Endothelial cell of umbilical vein (primary cell): ENCODE results near the gene TTC1. TPM values are rescaled to one million over a fixed set of nuclear protein-coding genes. Genes with fewer than 3 reads are reported as not detected.

Experiments used
- BruUV-seq: library from RNA; stranded (reverse); fragments of 400-500 nt; replicated peaks from 2 replicates; lab custom pipeline; 2021; lab: Mats Ljungman, UMichigan
- CTCF ChIA-PET: fragments of 300-600, 350-600 bp; sonication (Branson Sonifier 250); formaldehyde crosslinking; loops from one replicate; lab custom pipeline; 2021; ENCODE audit warnings: antibody characterized with exemption, inconsistent platforms; lab: Charles Lee
- POLR2A ChIA-PET: fragments of 300-600, 350-600 bp; sonication (Branson Sonifier 250); formaldehyde crosslinking; loops from one replicate; lab custom pipeline; 2021; ENCODE audit warnings: antibody characterized with exemption, inconsistent platforms; lab: Charles Lee
- DNase-seq: peaks from one replicate; pipeline ENCODE4 v3.0.0-alpha.2; 2011; ENCODE audit warnings: low read depth, low spot score
- FAIRE-seq: peaks from 2 replicates; lab custom pipeline; 2011; peaks lifted over from hg19 to GRCh38; lab: Jason Lieb, UNC
- H2AFZ ChIP-seq: 2 replicates; pipeline ENCODE4 v1.6.0; 2012; ENCODE audit warnings: low read depth, low read length, control low read depth, inconsistent platforms
- H3K27ac ChIP-seq: 2 replicates; pipeline ENCODE4 v1.5.1; 2011; ENCODE audit warnings: low read depth, mild to moderate bottlenecking, control low read depth, low read length, moderate library complexity; ENCODE audit not compliant: insufficient read depth
- H3K27me3 ChIP-seq, 2 experiments: 2 replicates each; pipeline versions ENCODE4 v1.6.0 to v1.6.1; 2011; ENCODE audit warnings: low read length in 2 of 2, mixed read lengths in 1 of 2; ENCODE audit not compliant: control insufficient read depth in 2 of 2, insufficient read depth in 2 of 2
- H3K36me3 ChIP-seq, 2 experiments: 2 replicates in 1 of 2; 3 replicates in 1 of 2; pipeline ENCODE4 v1.5.1; 2011; ENCODE audit warnings: low read length in 2 of 2, mild to moderate bottlenecking in 1 of 2, moderate library complexity in 1 of 2; ENCODE audit not compliant: control insufficient read depth in 2 of 2, insufficient read depth in 2 of 2; ENCODE audit errors: extremely low read depth in 1 of 2
- H3K4me1 ChIP-seq: 3 replicates; pipeline ENCODE4 v1.5.1; 2011; ENCODE audit warnings: mild to moderate bottlenecking, low read length; ENCODE audit not compliant: control insufficient read depth, insufficient read depth; ENCODE audit errors: extremely low read depth
- H3K4me2 ChIP-seq: 2 replicates; pipeline ENCODE4 v1.6.1; 2011; ENCODE audit warnings: low read length, control low read depth, mixed read lengths; ENCODE audit not compliant: insufficient read depth
- H3K4me3 ChIP-seq, 3 experiments: fragments of 200-600 bp in 1 of 3; sonication (generic), shearing (Covaris generic) in 1 of 3; replicated peaks in 1 of 3; 2 replicates each; pipeline ENCODE4 v1.5.1; 2011 to 2016; ENCODE audit warnings: control low read depth in 3 of 3, low read length in 3 of 3, mild to moderate bottlenecking in 2 of 3, inconsistent platforms in 1 of 3, low read depth in 1 of 3, moderate library complexity in 1 of 3; ENCODE audit not compliant: insufficient read depth in 1 of 3
- H3K79me2 ChIP-seq: 2 replicates; pipeline ENCODE4 v1.6.0; 2012; ENCODE audit warnings: low read length, inconsistent platforms; ENCODE audit not compliant: control insufficient read depth, insufficient read depth
- H3K9ac ChIP-seq: replicated peaks from 2 replicates; pipeline ENCODE3; 2011; ENCODE audit warnings: low read length, control low read depth; ENCODE audit not compliant: insufficient read depth; ENCODE audit errors: extremely low read depth
- H3K9me1 ChIP-seq: replicated peaks from 3 replicates; pipeline ENCODE4 v1.6.0; 2011; ENCODE audit warnings: mild to moderate bottlenecking, low read length; ENCODE audit not compliant: control insufficient read depth, insufficient read depth; ENCODE audit errors: extremely low read depth
- H3K9me3 ChIP-seq: replicated peaks from 2 replicates; pipeline ENCODE4 v1.5.1; 2012; ENCODE audit warnings: low read length, inconsistent platforms; ENCODE audit not compliant: control insufficient read depth, insufficient read depth
- H4K20me1 ChIP-seq: replicated peaks from 2 replicates; pipeline ENCODE3; 2011; ENCODE audit warnings: mild to moderate bottlenecking, low read length; ENCODE audit not compliant: control insufficient read depth, insufficient read depth; ENCODE audit errors: extremely low read depth
- EZH2 ChIP-seq: IDR thresholded peaks from 2 replicates; pipeline ENCODE4 v1.6.1; 2012; ENCODE audit warnings: borderline replicate concordance, low read depth, mild to moderate bottlenecking, moderate library complexity, low read length, inconsistent platforms; ENCODE audit not compliant: severe bottlenecking
- FOS ChIP-seq: IDR thresholded peaks from 2 replicates; pipeline ENCODE4 v1.6.1; 2011; ENCODE audit warnings: mild to moderate bottlenecking, low read length, moderate library complexity, borderline replicate concordance; ENCODE audit not compliant: insufficient read depth
- GATA2 ChIP-seq: IDR thresholded peaks from 2 replicates; pipeline ENCODE4 v1.7.0; 2011; ENCODE audit warnings: low read depth, mild to moderate bottlenecking, moderate library complexity, mixed read lengths, low read length; ENCODE audit not compliant: insufficient read length, insufficient read depth
- JUN ChIP-seq: IDR thresholded peaks from 2 replicates; pipeline ENCODE4 v1.6.1; 2011; ENCODE audit warnings: borderline replicate concordance, low read depth; ENCODE audit not compliant: insufficient read length, insufficient read depth
- MYC ChIP-seq: IDR thresholded peaks from one replicate; pipeline ENCODE4 v1.6.1; 2011; ENCODE audit warnings: mild to moderate bottlenecking, low read depth, low read length
- POLR2A ChIP-seq: IDR thresholded peaks from 2 replicates; pipeline ENCODE4 v1.6.1; 2012; ENCODE audit warnings: low read depth, mild to moderate bottlenecking, control low read depth, low read length
- POLR2AphosphoS5 ChIP-seq: IDR thresholded peaks from 2 replicates; pipeline ENCODE4 v1.6.1; 2012; ENCODE audit warnings: low read depth, mild to moderate bottlenecking, control low read depth, low read length, moderate library complexity; ENCODE audit not compliant: insufficient read depth
- dilution Hi-C: fragments of 300-500 bp; cut with MboI; formaldehyde crosslinking; loops from one replicate; pipeline ENCODE4 v1.15.0; 2019; ENCODE audit warnings: low sequenced_read_pairs; ENCODE audit not compliant: extremely low pct_ligation_motif_present
- intact Hi-C: fragments of 100-400 bp; cut with micrococcal nuclease; formaldehyde crosslinking; loops from one replicate; pipeline ENCODE4 v1.10.0; 2022
- polyA plus RNA-seq, 4 experiments: library from polyadenylated mRNA; depleted of rRNA in 3 of 4; stranded (reverse) in 3 of 4; unstranded in 1 of 4; fragments of >200 nt; gene quantifications; 2 replicates each; pipeline versions ENCODE4 v1.2.1 to v1.2.3, GENCODE V29; 2011 to 2012; ENCODE audit warnings: missing spikeins in 1 of 4
- total RNA-seq: library from RNA; stranded (reverse); gene quantifications from 2 replicates; pipeline ENCODE4 v1.2.3, GENCODE V29; 2021
- TF ChIP-seq, protein P1 (sequence below): IDR thresholded peaks from 2 replicates; pipeline ENCODE4 v1.6.1; 2011; ENCODE audit not compliant: insufficient read depth, insufficient read length
- TF ChIP-seq, protein P2 (sequence below), 2 donors: IDR thresholded peaks; 1 replicate in 1 of 2; 2 replicates in 1 of 2; pipeline ENCODE4 v1.5.1; 2011; ENCODE audit warnings: low read length in 2 of 2, mild to moderate bottlenecking in 2 of 2, moderate library complexity in 2 of 2, control low read depth in 1 of 2, inconsistent platforms in 1 of 2, low read depth in 1 of 2; ENCODE audit not compliant: insufficient read depth in 1 of 2; ENCODE audit errors: extremely low read depth in 1 of 2

TTC1 gene
- total and polyA plus RNA-seq, 2 donors (not counting 3 experiments of a cell fraction or from before 2014, with no cell fraction given), result 23.9 to 62.6 TPM

DNA sequence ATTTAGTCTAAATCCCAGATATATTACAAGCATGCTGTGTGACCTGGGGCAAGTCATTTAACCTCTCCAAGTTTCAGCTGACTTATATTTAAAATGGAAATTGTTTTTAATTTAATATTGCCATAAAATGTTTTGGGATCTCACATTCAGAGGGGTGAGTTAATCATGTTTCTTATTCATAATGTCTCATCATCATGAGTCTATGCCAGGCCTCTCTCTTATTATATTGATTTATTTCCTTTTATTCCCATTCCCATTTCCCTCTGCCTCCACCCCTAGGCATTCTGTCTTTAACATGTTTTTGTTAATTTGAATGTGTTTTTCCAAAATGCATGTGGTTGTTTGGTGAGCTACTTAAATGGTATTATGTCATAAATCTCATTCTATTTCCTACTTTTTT, 39.0 kb upstream of the TTC1 start:
- no peak for FAIRE-seq
- H3K27me3 ChIP-seq, result peaks cover 22 to 39% of the 10 kb centered on the region in 2 experiments
- no TSS peak for BruUV-seq
- DNase-seq, result no peak
- no peaks in the 10 kb centered on the region for H3K9me3 ChIP-seq
- H3K4me2 ChIP-seq, result no peak overlapping the region
- H3K9me1 ChIP-seq, result no peaks in the 10 kb centered on the region
- no peak overlapping the region for H3K27ac ChIP-seq
- H4K20me1 ChIP-seq, result no peaks in the 10 kb centered on the region
- ChIA-PET CTCF (no interaction called here), POLR2A (no interaction called here)
- intact Hi-C loops, result loop anchor here (5.0 to 10.0 kb wide), 3 partner anchors 195 to 638 kb away; partner anchors contain the start of gene IL12B
- H3K4me1 ChIP-seq, result peaks cover 3% of the 10 kb centered on the region
- no peaks in the 10 kb centered on the region for H3K79me2 ChIP-seq
- H3K4me3 ChIP-seq, result no peak overlapping the region
- no peaks in the 10 kb centered on the region for H3K36me3 ChIP-seq
- dilution Hi-C loops, result no loop called here
- no peak overlapping the region for H3K9ac ChIP-seq
- no peak overlapping the region for H2AFZ ChIP-seq
- TF ChIP-seq GATA2, result no peak
- no peak for TF ChIP-seq POLR2A
- no peak for TF ChIP-seq JUN
- TF ChIP-seq, protein P1, sequence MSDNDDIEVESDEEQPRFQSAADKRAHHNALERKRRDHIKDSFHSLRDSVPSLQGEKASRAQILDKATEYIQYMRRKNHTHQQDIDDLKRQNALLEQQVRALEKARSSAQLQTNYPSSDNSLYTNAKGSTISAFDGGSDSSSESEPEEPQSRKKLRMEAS, result no peak
- TF ChIP-seq FOS, result no peak
- TF ChIP-seq, protein P2, sequence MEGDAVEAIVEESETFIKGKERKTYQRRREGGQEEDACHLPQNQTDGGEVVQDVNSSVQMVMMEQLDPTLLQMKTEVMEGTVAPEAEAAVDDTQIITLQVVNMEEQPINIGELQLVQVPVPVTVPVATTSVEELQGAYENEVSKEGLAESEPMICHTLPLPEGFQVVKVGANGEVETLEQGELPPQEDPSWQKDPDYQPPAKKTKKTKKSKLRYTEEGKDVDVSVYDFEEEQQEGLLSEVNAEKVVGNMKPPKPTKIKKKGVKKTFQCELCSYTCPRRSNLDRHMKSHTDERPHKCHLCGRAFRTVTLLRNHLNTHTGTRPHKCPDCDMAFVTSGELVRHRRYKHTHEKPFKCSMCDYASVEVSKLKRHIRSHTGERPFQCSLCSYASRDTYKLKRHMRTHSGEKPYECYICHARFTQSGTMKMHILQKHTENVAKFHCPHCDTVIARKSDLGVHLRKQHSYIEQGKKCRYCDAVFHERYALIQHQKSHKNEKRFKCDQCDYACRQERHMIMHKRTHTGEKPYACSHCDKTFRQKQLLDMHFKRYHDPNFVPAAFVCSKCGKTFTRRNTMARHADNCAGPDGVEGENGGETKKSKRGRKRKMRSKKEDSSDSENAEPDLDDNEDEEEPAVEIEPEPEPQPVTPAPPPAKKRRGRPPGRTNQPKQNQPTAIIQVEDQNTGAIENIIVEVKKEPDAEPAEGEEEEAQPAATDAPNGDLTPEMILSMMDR (IDR thresholded peaks at IDR 0.05; ENCODE audit: extremely low read depth in 1 of 2, insufficient read depth in 1 of 2, low read depth in 1 of 2, low read length in 2 of 2), result no peak
- no peak for TF ChIP-seq EZH2
- TF ChIP-seq MYC, result no peak
- no peak for TF ChIP-seq POLR2AphosphoS5
